GM21390 (cell line): ENCODE measurements around the gene AP3M1.
"Not testable (repeated sequence)": the region's sequence is repeated elsewhere in the genome, so short reads cannot be mapped to it uniquely, and the experiment has no call there.

Source experiments
- ATAC-seq: cut with Tn5 transposase; IDR thresholded peaks from one replicate; pipeline ENCODE4 v1.9.1; 2021; ENCODE audit not compliant: unreplicated experiment

The AP3M1 gene

DNA sequence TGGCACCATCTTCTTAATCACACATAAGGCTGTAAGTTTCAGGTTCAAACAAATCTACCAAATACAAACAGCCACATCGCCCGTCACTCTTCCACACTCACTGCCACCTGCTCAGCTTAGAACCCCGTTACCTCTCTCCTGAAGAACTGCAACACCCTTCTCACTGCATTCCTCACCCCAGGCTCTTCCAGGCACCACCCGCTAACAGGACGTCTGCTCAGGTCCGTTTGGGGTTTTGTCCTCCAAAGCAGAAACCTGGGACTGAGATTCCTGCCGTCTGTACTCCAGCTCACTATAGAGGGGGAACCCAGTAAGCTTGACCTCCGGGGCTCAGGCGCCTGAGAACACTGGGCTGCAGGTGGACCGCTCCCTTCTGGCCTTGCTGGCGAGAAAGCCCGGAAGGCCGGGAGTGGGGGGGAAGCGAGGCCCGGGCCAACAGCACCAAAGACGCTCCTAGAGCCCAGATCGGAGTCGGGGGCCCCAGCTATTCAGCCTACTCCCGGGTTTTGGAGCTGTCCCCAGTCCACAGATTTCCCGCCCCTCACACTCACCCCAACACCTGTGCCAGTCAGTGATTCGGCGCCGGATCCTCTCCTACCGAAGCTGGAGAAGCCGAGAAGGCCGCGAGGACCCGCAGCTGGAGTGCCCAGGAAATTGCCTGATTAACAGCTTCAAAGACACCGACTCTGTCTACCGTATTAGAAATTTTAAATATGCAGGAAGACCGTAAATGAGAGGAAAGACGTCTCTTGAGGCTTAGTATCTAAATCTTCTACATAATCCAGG lies at the start of gene AP3M1:
Gene AP3M1 (minus strand): TSS at position 625 of the 786 bp plus-strand sequence. CDS start 12,449 bp downstream, outside the sequence.
- ATAC-seq: peak; percentile 37

- no peak for ATAC-seq
Measured at GRCh38 chr10:74199315-74199714, 48.7 kb upstream of the AP3M1 start.

DNA sequence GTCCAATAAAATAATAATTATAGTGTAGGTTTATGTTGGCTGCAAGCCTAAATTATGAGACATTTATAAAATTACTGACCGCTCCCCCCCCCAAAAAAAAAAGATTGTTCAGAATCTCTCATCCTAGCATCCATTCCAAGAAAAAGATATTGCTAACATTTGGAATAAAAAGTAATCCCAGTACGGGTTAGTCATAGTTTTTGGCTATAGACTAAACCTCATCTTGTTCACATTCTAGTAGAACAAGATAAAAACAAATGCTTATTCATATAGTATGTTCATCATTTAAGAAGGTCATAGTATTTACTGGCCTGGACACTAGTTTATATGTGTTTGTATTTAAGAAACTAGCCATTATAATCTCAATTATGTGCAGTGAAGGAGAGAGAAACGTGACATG lies 44.4 kb upstream of the AP3M1 start:
- no peak for ATAC-seq

DNA sequence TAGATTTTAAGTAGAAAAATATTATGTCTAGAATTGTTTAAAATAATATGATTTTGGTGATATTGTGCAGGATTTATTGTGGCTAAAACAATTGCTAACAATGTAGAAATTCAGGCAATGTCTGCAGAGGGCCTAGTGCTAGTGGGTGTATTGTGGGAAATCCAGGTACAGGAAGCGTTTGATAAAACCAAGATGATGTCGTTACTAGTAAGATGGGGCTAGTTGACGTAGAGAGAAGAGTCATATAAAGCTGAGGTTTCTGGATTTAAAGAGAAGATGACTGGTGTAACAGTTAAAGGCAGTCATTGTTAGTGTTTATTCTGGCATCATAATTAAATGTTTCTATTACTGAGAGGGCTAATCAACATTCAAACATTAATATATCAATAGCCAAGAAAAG lies 43.9 kb upstream of the AP3M1 start:
- ATAC-seq: no peak

- ATAC-seq: no peak
Measured at GRCh38 chr10:74190494-74190893, 39.9 kb upstream of the AP3M1 start.

- ATAC-seq: peak; percentile 78
Measured at GRCh38 chr10:74189999-74190421, 39.4 kb upstream of the AP3M1 start.

DNA sequence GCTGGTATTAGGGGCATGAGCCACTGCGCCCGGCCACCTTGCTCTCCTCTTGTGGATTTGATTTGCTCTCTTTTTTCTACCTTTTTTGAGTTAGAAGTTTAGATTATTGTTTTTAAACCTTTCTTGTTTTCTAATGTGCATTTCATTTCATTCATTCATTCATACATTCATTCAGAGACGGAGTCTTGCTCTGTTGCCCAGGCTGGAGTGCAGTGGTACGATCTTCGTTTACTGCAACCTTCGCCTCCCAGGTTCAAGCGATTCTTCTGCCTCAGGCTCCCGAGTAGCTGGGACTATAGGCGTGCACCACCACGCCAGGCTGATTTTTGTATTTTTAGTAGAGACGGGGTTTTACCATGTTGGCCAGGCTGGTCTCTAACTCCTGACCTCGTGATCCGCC lies 38.0 kb upstream of the AP3M1 start:
- ATAC-seq: not testable (repeated sequence)

DNA sequence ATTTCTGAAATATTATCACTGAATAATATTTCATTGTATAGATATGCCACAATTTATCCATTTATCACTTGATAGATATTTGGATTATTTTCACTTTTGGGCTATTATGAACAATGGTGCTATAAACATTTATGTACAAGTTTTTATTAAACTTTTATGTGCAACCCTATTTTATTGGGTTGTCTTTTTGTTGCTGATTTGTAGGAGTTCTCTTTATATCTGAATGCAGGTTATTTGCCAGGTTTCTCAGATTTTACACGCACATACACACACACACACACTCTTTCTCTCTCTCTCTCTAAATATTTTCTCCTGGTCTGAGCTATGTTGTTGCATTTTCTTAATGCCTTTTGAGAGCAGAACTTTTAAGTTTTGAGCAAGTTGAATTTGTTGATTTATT lies 36.6 kb upstream of the AP3M1 start:
- no peak for ATAC-seq

DNA sequence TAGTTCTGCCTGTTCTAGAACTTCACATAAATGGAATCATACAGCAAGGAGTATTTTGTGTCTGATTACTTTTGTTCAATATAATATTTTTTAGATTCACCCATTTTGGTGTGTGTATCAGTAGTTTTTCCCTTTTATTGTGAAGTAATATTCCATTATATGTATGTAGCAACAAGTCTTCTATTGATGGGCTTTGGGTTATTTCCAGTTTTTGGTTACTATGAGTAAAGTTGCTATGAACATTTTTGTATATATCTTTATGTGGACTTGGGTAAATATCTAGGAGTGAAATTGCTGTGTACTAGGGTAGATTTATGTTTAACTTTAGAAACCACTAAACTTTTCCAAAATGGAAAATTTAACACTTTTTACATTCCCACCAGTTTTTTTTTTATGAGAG lies 36.0 kb upstream of the AP3M1 start:
- ATAC-seq: no peak

DNA sequence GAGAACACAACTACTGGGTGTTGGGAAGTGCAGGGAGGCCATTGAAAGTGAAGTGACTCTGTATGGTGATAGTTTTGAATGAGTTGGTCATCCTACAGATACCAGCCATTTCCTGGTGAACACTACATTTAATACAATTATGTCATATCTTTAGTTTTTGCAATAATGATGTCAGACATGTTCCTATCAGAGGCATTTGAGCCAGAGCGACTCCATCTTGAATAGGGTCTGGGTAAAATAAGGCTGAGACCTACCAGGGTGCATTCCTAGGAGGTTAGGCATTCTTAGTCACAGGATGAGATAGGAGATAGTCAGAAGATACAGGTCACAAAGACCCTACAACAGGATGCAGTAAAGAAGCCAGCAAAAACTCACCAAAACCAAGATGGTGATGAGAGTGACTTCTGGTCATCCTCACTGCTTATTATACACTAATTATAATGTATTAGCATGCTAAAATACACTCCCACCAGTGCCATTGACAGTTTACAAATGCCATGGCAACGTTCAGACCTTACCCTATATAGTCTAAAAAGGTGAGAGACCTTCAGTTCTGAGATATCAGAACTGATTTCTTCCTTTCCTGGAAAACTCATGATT lies 28.6 kb upstream of the AP3M1 start:
- ATAC-seq: no peak

DNA sequence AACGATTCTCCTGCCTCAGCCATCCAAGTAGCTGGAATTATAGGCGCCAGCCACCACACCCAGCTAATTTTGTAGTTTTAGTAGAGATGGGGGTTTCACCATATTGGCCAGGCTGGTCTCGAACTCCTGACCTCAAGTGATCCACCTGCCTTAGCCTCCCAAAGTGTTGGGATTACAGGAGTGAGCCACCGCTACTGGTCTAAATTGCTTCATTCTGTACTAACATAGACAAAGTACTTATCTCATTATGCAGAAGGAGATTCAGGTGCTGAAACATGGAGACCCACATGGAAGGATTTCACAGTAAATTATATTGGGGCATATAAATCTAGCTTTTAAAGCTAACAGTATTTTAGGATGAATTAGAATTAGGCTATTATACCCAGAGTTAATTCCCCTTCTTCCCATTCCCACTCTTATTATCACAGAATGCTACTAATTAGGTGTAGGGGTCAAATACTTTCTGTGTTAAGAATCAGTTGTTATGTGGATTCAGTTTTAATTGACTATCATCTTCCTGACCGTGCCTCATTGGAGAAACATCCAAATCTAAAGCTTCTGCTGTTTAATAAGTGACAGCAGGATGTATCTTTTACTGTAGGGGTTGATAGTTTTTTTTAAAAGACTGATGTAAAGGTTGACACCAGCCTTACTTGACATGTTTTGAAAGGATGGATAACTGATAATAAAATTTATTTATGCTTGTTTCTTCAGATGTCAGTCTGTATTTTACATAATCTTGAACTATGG lies 27.6 kb upstream of the AP3M1 start:
- ATAC-seq: no peak

DNA sequence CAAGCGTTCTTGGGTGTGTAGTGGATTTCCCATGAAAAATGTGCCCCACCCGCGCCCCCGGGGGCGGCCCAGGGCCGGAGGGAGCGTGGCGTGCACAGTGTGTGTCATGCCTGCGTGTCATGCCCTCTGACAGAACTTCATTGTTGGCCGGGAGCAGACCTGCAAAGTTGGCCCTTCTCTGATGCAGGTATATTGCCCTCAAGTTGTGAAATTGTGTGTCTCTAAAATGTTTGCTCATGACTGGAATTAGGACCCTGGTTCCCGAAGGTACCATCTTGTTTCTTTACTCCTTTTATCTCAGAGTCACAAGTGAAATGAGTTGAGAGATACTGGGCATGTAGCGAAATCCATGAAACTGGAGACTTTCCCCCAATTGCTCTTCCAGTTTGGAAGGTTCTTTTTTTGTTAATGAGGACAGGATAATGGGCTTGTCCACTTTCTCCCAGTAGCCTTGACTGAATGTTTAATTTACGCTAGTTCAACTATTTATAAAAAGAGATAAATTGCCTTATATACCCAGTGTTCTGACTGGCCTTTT lies 26.6 kb upstream of the AP3M1 start:
- ATAC-seq: no peak

GRCh38 chr10:74176380-74177139 lies 25.9 kb upstream of the AP3M1 start:
- peak; percentile 91 for ATAC-seq

GRCh38 chr10:74175510-74176379 lies 25.1 kb upstream of the AP3M1 start:
- no peak for ATAC-seq

GRCh38 chr10:74174521-74174920 lies 23.9 kb upstream of the AP3M1 start:
- ATAC-seq: no peak

- ATAC-seq: no peak
Measured at GRCh38 chr10:74171625-74172024, 21.0 kb upstream of the AP3M1 start.

DNA sequence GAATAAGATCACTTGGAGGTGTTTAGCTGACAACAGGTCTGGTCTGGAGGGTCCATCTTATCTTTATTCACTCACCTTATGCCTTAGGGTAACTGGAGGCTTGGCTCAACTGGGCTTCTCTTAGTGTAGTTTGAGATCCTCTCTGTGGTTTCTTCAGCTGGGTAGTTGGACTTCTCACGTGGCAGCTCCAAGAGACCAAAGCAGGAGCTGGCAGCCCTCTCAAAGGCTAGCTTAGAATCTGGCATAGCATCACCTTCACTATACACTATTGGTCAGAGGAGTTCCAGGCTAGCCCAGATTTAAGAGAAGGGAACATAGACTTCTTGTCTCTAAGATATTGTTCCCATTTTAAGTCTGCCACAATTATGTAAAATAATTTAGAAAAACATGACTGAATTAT lies 16.8 kb upstream of the AP3M1 start:
- ATAC-seq: no peak

GRCh38 chr10:74165530-74165901 lies 14.9 kb upstream of the AP3M1 start:
- no peak for ATAC-seq

- ATAC-seq: no peak
Measured at GRCh38 chr10:74164716-74165529, 14.3 kb upstream of the AP3M1 start.
